Neuronal stem cell (in vitro differentiated cells): ENCODE measurements around the gene RFC2.

ENCODE experiments used
- DNase-seq: peaks from one replicate; pipeline ENCODE4 v3.0.0-alpha.2; 2013; ENCODE audit warnings: low spot score
- H2AFZ ChIP-seq: one replicate; pipeline ENCODE4 v1.6.1; 2013; ENCODE audit warnings: mild to moderate bottlenecking, low read length, inconsistent platforms
- H2AK5ac ChIP-seq: 2 replicates; pipeline ENCODE4 v1.6.1; 2013; ENCODE audit warnings: low read depth, mild to moderate bottlenecking, inconsistent platforms, low read length, moderate library complexity, mixed read lengths
- H2BK120ac ChIP-seq: 2 replicates; pipeline ENCODE4 v1.6.1; 2013; ENCODE audit warnings: low read depth, mild to moderate bottlenecking, inconsistent platforms, low read length, moderate library complexity, mixed read lengths
- H2BK12ac ChIP-seq: one replicate; pipeline ENCODE4 v1.6.1; 2013; ENCODE audit warnings: low read length, inconsistent platforms
- H2BK15ac ChIP-seq: 2 replicates; pipeline ENCODE4 v1.6.1; 2013; ENCODE audit warnings: mild to moderate bottlenecking, low read length, inconsistent platforms, mixed read lengths
- H2BK5ac ChIP-seq: one replicate; pipeline ENCODE4 v1.6.1; 2013; ENCODE audit warnings: inconsistent platforms, mild to moderate bottlenecking, low read length, moderate library complexity
- H3K14ac ChIP-seq: one replicate; pipeline ENCODE4 v1.6.1; 2013; ENCODE audit warnings: low read length, inconsistent platforms
- H3K18ac ChIP-seq: 2 replicates; pipeline ENCODE4 v1.6.1; 2013; ENCODE audit warnings: low read length, inconsistent platforms
- H3K23ac ChIP-seq: 2 replicates; pipeline ENCODE4 v1.6.1; 2013; ENCODE audit warnings: low read depth, mild to moderate bottlenecking, mixed read lengths, low read length, inconsistent platforms; ENCODE audit not compliant: poor library complexity
- H3K27ac ChIP-seq: replicated peaks from 3 replicates; pipeline ENCODE4 v1.5.1; 2013; ENCODE audit warnings: low read length, inconsistent platforms
- H3K27me3 ChIP-seq, 3 experiments: 2 replicates each; pipeline ENCODE4 v1.6.1; 2013; ENCODE audit warnings: low read length in 3 of 3, mild to moderate bottlenecking in 2 of 3, inconsistent platforms in 1 of 3, low read depth in 1 of 3, mixed read lengths in 1 of 3, moderate library complexity in 1 of 3; ENCODE audit not compliant: control insufficient read depth in 3 of 3, insufficient read depth in 3 of 3
- H3K36me3 ChIP-seq, 2 donors: replicated peaks in 1 of 2; 2 replicates each; pipeline ENCODE4 v1.6.1; 2013; ENCODE audit warnings: low read length in 2 of 2; ENCODE audit not compliant: control insufficient read depth in 2 of 2, insufficient read depth in 2 of 2
- H3K4ac ChIP-seq: 2 replicates; pipeline ENCODE4 v1.6.1; 2013; ENCODE audit warnings: inconsistent platforms, mild to moderate bottlenecking, low read length, moderate library complexity
- H3K4me1 ChIP-seq, 2 donors: 1 replicate in 1 of 2; 2 replicates in 1 of 2; pipeline ENCODE4 v1.6.1; 2013; ENCODE audit warnings: low read length in 2 of 2, low read depth in 1 of 2; ENCODE audit not compliant: control insufficient read depth in 2 of 2, insufficient read depth in 1 of 2
- H3K4me2 ChIP-seq: one replicate; pipeline ENCODE4 v1.6.1; 2013; ENCODE audit warnings: mild to moderate bottlenecking, low read length, inconsistent platforms; ENCODE audit not compliant: insufficient read depth, poor library complexity, severe bottlenecking
- H3K4me3 ChIP-seq, 2 donors: 2 replicates each; pipeline ENCODE4 v1.5.1; 2013; ENCODE audit warnings: low read length in 2 of 2, mild to moderate bottlenecking in 2 of 2, inconsistent platforms in 1 of 2, moderate library complexity in 1 of 2
- H3K79me1 ChIP-seq: one replicate; pipeline ENCODE4 v1.6.1; 2013; ENCODE audit warnings: low read depth, mild to moderate bottlenecking, inconsistent platforms, low read length, moderate library complexity
- H3K9ac ChIP-seq: one replicate; pipeline ENCODE4 v1.6.1; 2013; ENCODE audit warnings: mild to moderate bottlenecking, low read depth, low read length, inconsistent platforms; ENCODE audit not compliant: poor library complexity
- H3K9me3 ChIP-seq, 2 donors: replicated peaks in 1 of 2; 2 replicates each; pipeline versions ENCODE3 to v1.6.1; 2013; ENCODE audit warnings: low read length in 2 of 2, mild to moderate bottlenecking in 2 of 2, inconsistent platforms in 1 of 2, low read depth in 1 of 2, mixed read lengths in 1 of 2, moderate library complexity in 1 of 2; ENCODE audit not compliant: control insufficient read depth in 2 of 2, insufficient read depth in 1 of 2
- H4K8ac ChIP-seq: one replicate; pipeline ENCODE4 v1.6.1; 2013; ENCODE audit warnings: low read depth, mild to moderate bottlenecking, inconsistent platforms, low read length, moderate library complexity
- H4K91ac ChIP-seq: one replicate; pipeline ENCODE4 v1.6.1; 2013; ENCODE audit warnings: low read length, low read depth, mild to moderate bottlenecking, inconsistent platforms; ENCODE audit not compliant: poor library complexity
- WGBS, 2 donors: extraction: QIAGEN DNeasy Blood & Tissue Kit; methylation state at CpG; one replicate each; pipeline ENCODE4 v1.1.7; 2013; ENCODE audit warnings: missing lambda C conversion rate in 2 of 2, mixed read lengths in 1 of 2; ENCODE audit not compliant: insufficient read length in 2 of 2, insufficient replicate concordance in 1 of 2; ENCODE audit errors: extremely low coverage in 2 of 2; 5-methylcytosine and 5-hydroxymethylcytosine counted together

The RFC2 gene

DNA sequence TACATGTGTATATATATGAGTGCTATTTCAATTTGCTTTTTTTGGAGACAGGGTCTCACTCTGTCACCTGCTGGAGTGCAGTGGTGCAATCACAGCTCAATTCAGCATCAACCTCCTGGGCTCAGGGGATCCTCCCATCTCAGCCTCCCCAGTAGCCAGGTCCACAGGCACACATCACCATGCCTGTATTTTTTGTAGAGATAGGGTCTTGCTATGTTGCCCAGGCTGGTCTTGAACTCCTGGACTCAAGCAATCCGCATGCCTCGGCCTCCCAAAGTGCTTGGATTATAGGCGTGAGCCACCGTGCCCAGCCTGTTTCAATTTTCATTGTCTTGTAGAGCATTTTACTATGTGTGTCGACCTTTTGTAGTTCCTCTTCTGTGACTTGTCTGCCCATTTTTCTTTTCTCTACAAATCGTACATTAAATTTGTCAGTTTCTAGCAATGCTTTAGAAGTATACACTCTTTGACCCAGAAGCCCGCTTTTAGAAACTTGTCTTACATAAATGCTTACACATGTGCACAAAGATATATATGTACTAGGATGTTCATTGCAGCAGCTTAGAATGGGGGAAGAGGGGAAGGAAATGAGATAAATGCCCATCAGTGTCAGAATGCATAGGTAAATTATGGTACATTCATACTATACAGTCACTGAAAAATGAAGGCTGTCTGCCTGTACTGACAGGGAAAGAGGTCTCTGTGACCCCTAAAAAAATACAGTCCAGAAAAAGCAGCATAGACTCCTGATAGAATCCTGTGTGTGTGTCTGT is 12.2 kb upstream of the RFC2 start:
- no peak overlapping the region for H3K23ac ChIP-seq
- WGBS, 2 donors: no CpG with 5 or more reads among the region's 7 CpGs
- no peak overlapping the region for H2AK5ac ChIP-seq
- H3K4me2 ChIP-seq: no peak overlapping the region
- peaks cover 0 to 8% of the 10 kb centered on the region in 2 donors for H3K4me1 ChIP-seq
- H2AFZ ChIP-seq: no peak overlapping the region
- no peaks in the 10 kb centered on the region for H3K79me1 ChIP-seq
- H3K27ac ChIP-seq: no peak overlapping the region
- H3K14ac ChIP-seq: no peak overlapping the region
- no peak for DNase-seq
- H2BK120ac ChIP-seq: no peak overlapping the region
- H4K91ac ChIP-seq: no peak overlapping the region
- H3K36me3 ChIP-seq: no peaks in the 10 kb centered on the region
- H3K4me3 ChIP-seq: no peak overlapping the region
- H2BK12ac ChIP-seq: no peak overlapping the region
- H4K8ac ChIP-seq: no peak overlapping the region
- no peak overlapping the region for H3K4ac ChIP-seq
- H3K18ac ChIP-seq: no peak overlapping the region
- no peak overlapping the region for H2BK5ac ChIP-seq
- no peaks in the 10 kb centered on the region for H3K27me3 ChIP-seq
- H2BK15ac ChIP-seq: no peak overlapping the region
- H3K9ac ChIP-seq: no peak overlapping the region
- no peaks in the 10 kb centered on the region for H3K9me3 ChIP-seq

DNA sequence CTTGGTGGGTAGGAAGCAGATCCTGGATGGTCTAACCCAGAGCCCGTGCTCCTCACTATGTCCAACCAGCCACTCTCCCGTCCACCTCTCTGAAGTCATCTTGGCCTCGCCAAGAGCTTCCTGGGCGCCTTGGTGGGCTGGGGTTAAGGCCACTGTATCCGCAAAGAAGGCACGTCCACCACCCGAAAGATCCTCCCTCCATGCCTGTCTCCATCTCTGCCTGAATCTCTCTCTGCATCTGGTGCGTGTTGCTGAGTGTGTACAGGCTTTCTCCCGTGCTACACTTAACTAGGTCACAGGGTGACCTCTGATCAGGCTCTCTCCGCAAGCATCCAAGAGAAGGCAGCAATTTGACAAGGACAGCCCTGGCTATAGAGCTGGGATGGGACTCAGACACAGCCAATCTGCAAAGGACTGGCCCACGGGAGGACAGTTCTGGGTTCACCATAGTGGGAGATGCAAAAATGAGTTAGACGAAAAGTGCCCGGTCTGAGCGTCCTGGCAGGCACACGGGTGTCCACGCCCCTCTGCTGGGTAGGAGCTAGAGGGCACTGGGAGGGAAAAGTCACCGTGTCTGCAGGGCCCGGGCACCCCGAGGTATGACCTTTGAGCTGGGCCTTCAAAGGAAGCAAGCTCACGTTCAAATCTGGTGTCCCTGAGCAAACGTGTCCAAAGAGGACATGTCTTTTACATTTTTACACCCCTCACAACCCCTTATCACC is 9.4 kb upstream of the RFC2 start:
- no peak overlapping the region for H3K14ac ChIP-seq
- H2AFZ ChIP-seq: no peak overlapping the region
- no peak overlapping the region for H3K4me2 ChIP-seq
- H3K4ac ChIP-seq: no peak overlapping the region
- no peaks in the 10 kb centered on the region for H3K36me3 ChIP-seq
- no peak overlapping the region for H2AK5ac ChIP-seq
- no peak overlapping the region for H3K4me3 ChIP-seq
- H3K4me1 ChIP-seq: peaks cover 0 to 7% of the 10 kb centered on the region in 2 donors
- no peak overlapping the region for H2BK12ac ChIP-seq
- no peak overlapping the region for H2BK120ac ChIP-seq
- H3K79me1 ChIP-seq: no peaks in the 10 kb centered on the region
- no peak overlapping the region for H2BK5ac ChIP-seq
- no peak overlapping the region for H3K23ac ChIP-seq
- H3K9ac ChIP-seq: no peak overlapping the region
- no peak overlapping the region for H4K91ac ChIP-seq
- whole genome bisulfite sequencing, 2 donors: no CpG with 5 or more reads among the region's 21 CpGs
- DNase-seq: no peak
- H3K27me3 ChIP-seq: no peaks in the 10 kb centered on the region
- no peak overlapping the region for H2BK15ac ChIP-seq
- H4K8ac ChIP-seq: no peak overlapping the region
- no peak overlapping the region for H3K18ac ChIP-seq
- no peaks in the 10 kb centered on the region for H3K9me3 ChIP-seq
- no peak overlapping the region for H3K27ac ChIP-seq

DNA sequence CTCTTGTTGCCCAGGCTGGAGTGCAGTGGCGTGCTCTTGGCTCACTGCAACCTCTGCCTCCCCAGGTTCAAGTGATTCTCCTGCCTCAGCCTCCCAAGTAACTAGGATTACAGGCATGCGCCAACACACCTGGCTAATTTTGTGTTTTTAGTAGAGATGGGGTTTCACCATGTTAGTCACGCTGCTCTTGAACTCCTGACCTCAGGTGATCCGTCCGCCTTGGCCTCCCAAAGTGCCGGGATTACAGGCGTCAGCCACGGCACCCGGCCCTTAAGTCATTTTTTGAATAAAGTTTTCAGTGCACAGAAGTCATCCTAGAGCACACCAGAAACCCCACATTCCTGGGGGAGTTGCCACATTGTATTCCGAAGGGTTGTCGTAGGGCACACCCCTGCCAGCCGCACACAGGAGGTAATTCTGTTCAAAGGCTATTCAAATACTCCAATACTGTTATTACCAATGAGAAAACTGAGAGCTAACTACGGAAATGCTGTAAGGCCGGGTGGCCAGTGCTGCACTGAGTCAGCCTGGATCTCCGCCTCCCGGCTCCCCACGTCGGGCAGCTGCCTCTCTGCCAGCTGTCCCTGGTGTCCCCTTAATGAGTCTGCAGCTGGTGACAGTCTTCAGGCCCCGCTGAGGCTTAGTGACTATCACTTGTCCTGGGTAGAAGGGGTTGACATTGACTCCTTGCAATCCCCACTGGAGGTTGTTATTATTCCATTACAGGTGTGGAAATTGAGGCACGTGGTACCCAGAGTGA is 8.6 kb upstream of the RFC2 start:
- no peak overlapping the region for H4K91ac ChIP-seq
- H2BK5ac ChIP-seq: no peak overlapping the region
- H3K4me3 ChIP-seq: no peak overlapping the region
- H3K18ac ChIP-seq: no peak overlapping the region
- no peak overlapping the region for H3K27ac ChIP-seq
- H2BK120ac ChIP-seq: no peak overlapping the region
- H3K4me2 ChIP-seq: no peak overlapping the region
- H2BK15ac ChIP-seq: no peak overlapping the region
- no peaks in the 10 kb centered on the region for H3K79me1 ChIP-seq
- no peak overlapping the region for H3K23ac ChIP-seq
- H3K9ac ChIP-seq: no peak overlapping the region
- DNase-seq: no peak
- H3K27me3 ChIP-seq: no peaks in the 10 kb centered on the region
- H2AFZ ChIP-seq: no peak overlapping the region
- H3K4ac ChIP-seq: no peak overlapping the region
- no peak overlapping the region for H2BK12ac ChIP-seq
- no peaks in the 10 kb centered on the region for H3K9me3 ChIP-seq
- no CpG with 5 or more reads among the region's 20 CpGs for WGBS, 2 donors
- no peak overlapping the region for H4K8ac ChIP-seq
- H3K14ac ChIP-seq: no peak overlapping the region
- H2AK5ac ChIP-seq: no peak overlapping the region
- H3K4me1 ChIP-seq: peaks cover 0 to under 1% of the 10 kb centered on the region in 2 donors
- no peaks in the 10 kb centered on the region for H3K36me3 ChIP-seq

DNA sequence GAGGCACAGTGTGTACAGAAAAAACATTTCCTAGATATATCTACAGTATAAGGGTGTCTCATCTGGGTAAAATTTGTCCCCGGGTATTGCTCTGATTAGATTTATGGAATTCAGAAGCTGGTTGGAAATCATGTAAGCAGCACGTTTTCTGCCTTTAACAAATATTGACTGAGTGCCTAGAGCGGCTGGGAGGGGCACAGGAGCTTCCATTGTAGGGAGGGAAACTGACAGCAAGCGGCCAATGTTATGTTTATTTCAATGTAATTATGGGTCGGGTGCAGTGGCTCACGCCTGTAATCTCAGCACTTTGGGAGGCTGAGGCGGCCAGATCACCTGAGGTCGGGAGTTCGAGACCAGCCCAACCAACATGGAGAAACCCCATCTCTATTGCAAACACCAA is 4.4 kb upstream of the RFC2 start:
- H4K8ac ChIP-seq: no peak overlapping the region
- no peak for DNase-seq
- no peak overlapping the region for H2AK5ac ChIP-seq
- H3K9ac ChIP-seq: no peak overlapping the region
- H3K18ac ChIP-seq: no peak overlapping the region
- H3K9me3 ChIP-seq: no peaks in the 10 kb centered on the region
- H2AFZ ChIP-seq: no peak overlapping the region
- H2BK12ac ChIP-seq: no peak overlapping the region
- H3K4me3 ChIP-seq: no peak overlapping the region
- no peaks in the 10 kb centered on the region for H3K36me3 ChIP-seq
- no peak overlapping the region for H2BK15ac ChIP-seq
- no peak overlapping the region for H3K4me2 ChIP-seq
- H2BK120ac ChIP-seq: no peak overlapping the region
- no CpG with 5 or more reads among the region's 9 CpGs for WGBS, 2 donors
- H2BK5ac ChIP-seq: no peak overlapping the region
- no peak overlapping the region for H3K4ac ChIP-seq
- H3K79me1 ChIP-seq: peaks cover 8% of the 10 kb centered on the region
- no peak overlapping the region for H3K14ac ChIP-seq
- no peak overlapping the region for H4K91ac ChIP-seq
- no peaks in the 10 kb centered on the region for H3K27me3 ChIP-seq
- no peak overlapping the region for H3K23ac ChIP-seq
- no peak overlapping the region for H3K27ac ChIP-seq
- H3K4me1 ChIP-seq: peaks cover 0 to 4% of the 10 kb centered on the region in 2 donors
